B cell (primary cell): Measurements from ENCODE around the gene ARNT2.

ENCODE experiments used
- CTCF ChIP-seq: fragments of 200-600 bp; IDR thresholded peaks from one replicate; pipeline ENCODE4 v1.8.0; 2022; ENCODE audit warnings: antibody characterized with exemption, mild to moderate bottlenecking
- EZH2 ChIP-seq: IDR thresholded peaks from 2 replicates; pipeline ENCODE4 v1.6.1; 2012; ENCODE audit warnings: borderline replicate concordance, low read depth, mild to moderate bottlenecking, moderate library complexity, low read length; ENCODE audit not compliant: insufficient read depth, poor library complexity, severe bottlenecking

DNA sequence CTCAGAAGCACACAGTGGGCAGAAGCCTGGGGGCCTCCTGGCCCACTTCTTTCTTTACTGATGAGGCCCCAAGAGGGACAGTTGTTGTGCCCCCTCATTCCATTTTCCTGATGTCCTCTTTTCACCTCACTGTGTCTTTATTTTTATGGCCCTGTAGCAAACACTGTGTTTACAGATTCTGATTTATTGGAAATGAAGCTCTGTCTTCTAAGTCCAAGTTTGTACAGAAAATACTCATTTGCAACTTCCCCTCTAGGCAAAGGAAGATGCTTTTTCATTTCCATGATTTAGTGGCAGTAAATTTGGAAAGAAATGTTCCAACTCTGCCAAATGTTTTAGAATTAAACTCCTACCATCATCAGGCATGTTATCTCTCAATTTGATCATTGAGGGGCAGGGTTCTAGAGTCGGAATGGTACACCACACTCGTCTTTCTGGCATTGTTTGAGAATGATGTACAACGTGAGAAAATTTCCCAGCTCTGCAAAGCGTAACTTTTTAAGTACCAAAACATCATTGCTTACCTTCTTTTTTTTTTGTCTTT, 129.7 kb downstream of the ARNT2 start:
- TF ChIP-seq CTCF (no peak), EZH2 (no peak)
